GM21367 (cell line): ENCODE results near the gene EXOSC3.
"Not testable (repeated sequence)": the region's sequence is repeated elsewhere in the genome, so short reads cannot be mapped to it uniquely, and the experiment has no call there.

Source experiments
- ATAC-seq: cut with Tn5 transposase; IDR thresholded peaks from one replicate; pipeline ENCODE4 v1.9.1; 2021; ENCODE audit not compliant: unreplicated experiment

Gene EXOSC3

DNA sequence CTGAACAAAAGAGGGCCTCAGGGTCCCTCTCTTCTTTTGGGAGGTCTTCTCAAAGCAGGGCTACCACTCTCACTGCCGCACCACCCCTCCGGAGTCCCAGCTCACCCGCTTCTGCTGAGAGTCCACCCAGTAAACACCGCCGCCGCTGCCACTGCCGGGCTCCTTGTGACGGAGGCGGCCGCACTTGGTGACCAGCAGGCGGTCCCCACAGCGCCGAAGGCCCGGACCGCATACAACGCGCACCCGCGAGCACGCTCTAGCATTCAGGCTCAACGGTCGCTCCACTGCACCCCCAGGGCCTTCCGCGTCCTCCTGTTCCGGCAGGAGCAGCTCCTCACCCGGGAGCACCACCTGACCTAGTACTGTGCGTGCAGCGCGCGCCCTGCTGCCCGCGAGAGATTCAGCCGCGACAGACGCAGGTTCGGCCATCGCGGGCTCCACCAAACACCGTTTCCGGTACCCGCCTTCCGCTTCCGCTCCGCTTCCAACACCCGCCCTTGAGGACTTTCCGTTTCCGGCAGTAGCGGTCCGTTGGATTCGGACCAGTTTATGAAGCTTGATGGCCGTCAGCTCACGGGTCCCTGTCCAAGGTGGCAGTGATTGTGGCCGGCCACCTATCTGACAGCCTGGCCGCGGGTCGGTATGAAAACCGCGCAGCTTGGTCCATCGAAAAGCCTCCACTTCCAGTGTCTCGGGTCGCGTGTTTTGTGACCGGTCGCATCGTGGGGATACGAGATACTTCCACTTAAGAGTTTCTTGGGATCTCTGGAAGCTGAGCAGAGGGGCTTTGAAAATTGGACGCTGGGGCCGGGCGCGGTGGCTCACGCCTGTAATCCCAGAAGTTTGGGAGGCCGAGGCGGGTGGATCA, at the start of gene EXOSC3:
EXOSC3 (minus strand) TSS at position 449 of the 868 bp plus-strand sequence; CDS start at position 429, 20 bp downstream.
- peak; percentile 86 for ATAC-seq

DNA sequence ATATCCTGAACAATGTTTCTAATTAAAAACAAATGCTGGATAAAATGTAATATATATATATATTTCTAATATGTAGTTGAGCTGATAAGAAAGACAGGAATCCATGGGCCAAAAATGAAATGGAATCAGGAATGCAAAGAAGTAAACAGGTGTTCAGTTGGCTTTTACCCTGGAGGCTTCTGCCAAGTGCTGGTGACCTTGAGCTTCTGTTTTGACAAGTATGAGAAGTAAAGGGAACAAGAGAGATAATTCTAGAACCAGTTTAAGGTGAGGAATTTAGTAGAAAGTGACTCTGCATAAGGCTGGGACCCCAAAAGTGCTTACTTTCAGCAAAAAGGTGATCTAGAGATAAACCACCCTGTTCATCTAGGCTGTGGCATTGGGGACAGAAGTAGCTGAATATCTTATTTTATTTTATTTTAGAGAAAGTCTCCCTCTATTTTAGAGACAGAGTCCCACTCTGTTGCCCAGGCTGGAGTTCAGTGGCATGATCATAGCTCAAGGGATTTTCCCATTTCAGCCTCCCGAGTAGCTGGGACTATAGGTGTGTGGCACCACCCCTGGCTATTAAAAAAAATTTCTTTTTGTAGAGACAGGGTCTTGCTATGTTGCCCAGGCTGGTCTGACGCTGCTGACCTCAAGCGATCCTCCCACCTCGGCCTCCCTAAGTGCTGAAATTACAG, 42.8 kb upstream of the EXOSC3 start:
- no peak for ATAC-seq

DNA sequence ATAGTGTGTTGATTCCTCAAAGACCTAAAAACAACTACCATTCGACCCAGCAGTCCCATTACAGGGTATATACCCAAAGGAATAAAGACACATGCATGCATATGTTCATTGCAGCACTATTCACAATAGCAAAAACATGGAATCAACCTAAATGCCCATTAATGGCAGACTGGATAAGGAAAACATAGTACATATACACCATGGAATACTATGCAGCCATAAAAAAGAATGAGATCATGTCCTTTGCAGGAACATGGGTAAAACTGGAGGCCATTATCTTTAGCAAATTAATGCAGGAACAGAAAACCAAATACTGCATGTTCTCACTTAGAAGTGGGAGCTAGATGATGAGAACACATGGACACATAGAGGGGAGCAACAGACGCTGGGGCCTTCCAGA, 40.3 kb upstream of the EXOSC3 start:
- not testable (repeated sequence) for ATAC-seq

DNA sequence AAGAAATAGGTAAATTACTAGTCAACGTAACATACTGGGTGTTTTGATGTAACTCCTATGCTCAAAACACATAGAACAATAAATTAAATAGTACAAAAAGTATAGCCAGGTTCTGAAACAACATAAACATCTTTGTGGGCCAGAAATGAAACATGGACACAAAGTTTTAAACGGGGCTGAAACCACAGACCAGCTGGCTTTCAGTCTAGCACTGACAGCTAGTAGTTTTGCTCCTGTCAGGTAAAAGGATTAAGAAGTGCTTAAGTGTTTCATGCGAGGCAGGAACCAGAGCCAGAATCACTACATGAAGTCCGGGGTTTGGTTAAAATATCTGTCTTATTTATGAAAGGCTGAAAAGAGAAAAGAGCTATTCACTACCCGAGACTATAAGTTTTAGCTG, 35.3 kb upstream of the EXOSC3 start:
- no peak for ATAC-seq

GRCh38 chr9:37818849-37819248, 34.0 kb upstream of the EXOSC3 start:
- no peak for ATAC-seq

DNA sequence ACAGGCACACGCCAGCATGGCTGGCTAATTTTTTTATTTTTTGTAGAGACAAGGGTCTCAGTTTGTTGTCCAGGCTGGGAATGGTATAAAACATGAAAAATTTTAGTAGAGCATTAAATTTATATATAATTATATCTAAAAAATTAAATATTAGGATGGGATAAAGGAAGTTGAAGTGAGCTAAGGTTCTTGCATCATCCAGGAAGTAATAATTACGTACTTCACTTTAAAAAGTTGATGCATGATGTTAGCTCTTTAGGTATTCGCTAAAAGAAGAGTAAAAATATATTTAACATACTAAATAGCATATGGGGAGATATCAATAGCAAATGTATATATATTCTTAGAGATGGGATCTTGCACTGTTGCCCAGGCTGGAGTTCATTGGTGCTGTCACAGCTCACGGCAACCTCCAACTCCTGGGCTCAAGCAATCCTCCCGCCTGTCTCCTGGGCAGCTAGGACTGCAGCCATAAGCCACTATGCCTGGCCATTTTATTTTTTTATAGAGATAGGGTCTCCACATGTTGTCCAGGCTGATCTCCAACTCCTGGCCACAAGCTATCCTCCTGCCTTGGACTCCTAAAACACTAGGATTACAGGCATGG, 28.0 kb upstream of the EXOSC3 start:
- no peak for ATAC-seq

- ATAC-seq = no peak
Measured at GRCh38 chr9:37811906-37812476, 27.1 kb upstream of the EXOSC3 start.

DNA sequence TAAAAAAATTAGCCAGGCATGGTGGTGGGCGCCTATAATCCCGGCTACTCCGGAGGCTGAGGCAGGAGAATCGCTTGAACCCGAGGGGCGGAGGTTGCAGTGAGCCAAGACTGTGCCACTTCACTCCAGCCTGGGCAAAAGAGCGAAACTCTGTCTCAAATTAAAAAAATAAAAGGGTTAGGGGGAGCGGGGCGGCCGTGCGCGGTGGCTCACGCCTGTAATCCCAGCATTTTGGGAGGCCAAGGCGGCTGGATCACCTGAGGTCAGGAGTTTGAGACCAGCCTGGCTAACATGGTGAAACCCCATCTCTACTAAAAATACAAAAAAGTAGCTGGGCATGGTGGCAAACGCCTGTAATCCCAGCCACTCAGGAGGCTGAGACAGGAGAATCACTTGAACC, 24.8 kb upstream of the EXOSC3 start:
- not testable (repeated sequence) for ATAC-seq

DNA sequence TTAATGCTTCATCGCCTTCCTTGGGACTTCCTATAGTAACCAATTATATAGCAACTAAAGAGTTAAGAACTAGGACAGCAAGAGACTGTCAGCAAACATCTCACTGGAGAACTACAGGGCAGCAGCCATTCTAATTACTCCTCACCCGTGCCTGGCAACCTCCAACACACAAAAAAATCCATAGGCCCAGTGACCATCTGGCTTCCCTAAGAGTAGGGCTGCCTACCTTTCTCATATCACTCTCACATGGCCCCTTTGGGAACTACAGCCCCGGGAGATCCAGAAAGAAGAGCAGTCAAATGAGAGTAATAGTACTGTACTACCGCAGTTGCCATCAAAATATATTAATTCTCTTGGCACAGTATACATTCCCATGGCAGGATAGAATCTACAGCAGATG, 21.4 kb upstream of the EXOSC3 start:
- ATAC-seq = no peak

GRCh38 chr9:37801959-37802711, 17.3 kb upstream of the EXOSC3 start:
- ATAC-seq = no peak

GRCh38 chr9:37801287-37801850, 16.5 kb upstream of the EXOSC3 start:
- peak; percentile 33 for ATAC-seq

GRCh38 chr9:37800631-37801286, 15.9 kb upstream of the EXOSC3 start, which contains the start of gene DCAF10:
TSS of gene DCAF10 (plus strand) at chr9:37800797. CDS start at chr9:37800867, 70 bp downstream.
- peak; percentile 55 for ATAC-seq

GRCh38 chr9:37798677-37799076, 13.8 kb upstream of the EXOSC3 start:
- ATAC-seq = no peak

DNA sequence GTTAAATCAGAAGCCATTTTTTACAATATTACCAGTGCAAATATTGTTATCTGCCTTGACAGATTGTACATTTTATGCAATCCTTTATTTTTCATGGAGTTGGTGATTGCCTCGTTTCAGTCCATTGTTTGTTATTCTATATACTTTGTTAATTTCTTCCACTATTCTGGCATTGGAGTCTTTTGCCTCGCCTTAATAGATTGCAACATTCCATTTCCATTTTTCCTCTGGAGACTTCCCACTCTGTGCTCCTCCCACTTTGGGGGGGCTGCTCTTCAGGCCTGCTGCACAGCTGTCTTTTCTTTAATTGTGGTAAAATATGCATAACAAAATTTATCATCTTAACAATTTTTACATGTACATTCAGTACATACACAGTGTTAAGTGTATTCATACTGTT, 11.4 kb upstream of the EXOSC3 start:
- ATAC-seq = no peak

DNA sequence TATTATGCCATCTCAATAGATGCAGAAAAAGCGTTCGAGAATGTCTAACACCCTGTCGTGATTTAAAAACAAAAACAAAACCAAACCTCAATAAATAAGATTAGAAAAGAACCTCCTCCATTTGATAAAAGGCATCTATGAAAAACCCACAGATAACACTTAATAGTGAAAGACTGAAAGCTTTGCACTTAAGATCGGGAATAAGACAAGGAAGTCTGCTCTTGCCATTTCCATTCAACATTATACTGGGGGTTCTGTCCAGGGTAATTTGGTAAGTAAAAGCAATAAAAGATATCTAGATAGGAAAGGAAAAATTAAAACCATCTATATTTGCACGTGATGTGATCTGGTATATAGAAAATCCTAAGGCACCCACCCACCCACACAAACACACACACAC, 7.3 kb upstream of the EXOSC3 start:
- no peak for ATAC-seq

DNA sequence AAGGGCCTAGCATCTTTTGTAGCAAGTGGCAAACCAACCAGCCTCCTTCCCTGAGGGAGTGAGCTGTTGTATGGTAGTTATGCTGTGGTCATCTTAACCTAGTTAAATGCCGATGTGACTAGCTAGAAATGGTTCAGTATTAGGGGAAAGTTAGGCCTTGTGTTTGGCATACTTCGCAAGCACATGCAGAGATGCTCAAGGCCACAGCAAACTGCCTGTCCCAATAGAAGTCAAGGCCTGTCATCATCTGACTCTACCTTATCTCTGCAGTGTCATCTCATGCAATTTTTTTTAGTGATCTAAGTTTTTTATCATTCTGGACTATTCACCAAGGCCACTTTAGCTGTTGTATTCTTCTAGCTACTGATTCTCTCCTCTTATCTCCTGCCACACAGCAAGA, 5.2 kb upstream of the EXOSC3 start:
- no peak for ATAC-seq

DNA sequence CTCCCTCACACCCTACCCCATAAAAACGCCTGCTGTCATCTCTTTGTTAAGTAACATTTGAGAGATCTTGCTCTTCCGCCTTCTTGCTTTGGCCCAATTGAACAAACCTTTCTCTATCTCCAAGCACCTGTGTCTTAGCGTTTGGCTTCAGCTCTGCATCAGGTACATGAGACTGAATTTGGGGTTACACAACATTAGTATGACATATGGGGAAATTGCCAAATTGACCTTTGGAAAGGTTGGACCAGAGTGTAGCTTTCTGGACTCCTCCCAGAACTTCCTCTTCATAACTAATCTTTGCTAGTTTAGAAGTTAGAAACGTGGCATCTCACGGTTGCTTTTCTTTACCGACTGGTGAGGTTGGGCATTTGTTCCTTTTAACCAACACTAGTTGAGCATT, 3.5 kb upstream of the EXOSC3 start:
- no peak for ATAC-seq

- no peak for ATAC-seq
Measured at GRCh38 chr9:37787059-37787458, 2.2 kb upstream of the EXOSC3 start.

DNA sequence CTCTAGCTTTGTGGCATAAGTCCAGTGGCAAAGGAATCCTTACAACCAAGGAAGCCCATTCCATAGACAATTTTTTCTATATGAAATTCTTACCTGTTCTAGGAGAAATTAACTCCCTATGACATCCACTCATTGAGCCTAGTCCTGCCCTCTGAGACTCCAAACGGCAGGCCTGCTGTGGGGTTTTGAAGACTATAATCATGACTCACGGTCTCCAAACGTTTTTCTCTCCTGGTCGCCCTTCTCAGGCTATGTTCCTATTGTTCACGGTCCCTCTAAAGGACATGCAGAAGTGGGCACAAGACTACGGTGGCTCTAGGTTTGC, 611 bp downstream of the EXOSC3 start:
- no peak for ATAC-seq

DNA sequence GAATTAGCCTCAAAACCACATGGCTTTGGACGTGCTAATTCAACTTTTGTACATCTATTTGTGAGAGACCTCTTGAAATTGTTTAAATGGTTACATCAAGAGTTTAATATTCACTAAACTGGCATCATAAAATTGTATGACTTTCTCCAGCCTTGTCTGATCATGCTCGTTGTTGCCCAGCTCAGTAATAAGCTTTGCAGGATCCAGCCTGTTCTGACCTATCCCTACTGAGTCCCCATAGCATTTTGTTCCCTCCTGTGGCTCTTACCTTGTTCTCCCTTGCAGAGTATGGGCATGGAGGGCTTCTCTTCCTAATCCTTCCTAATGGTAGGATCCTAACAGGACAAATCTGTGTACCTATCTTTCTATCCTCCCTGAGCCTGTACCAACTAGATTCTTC, 6.3 kb downstream of the EXOSC3 start:
- no peak for ATAC-seq
